Mesenchymal stem cell (in vitro differentiated cells and primary cell): ENCODE results near the gene TMEM214.
A peak's percentile ranks its signal among the peaks of the same experiment; 100 is the strongest.

Experiments
- DNase-seq: peaks from one replicate; pipeline ENCODE4 v3.0.0-alpha.2; 2013
- H2AFZ ChIP-seq: one replicate; pipeline ENCODE4 v1.6.1; 2013; ENCODE audit warnings: low read depth, mild to moderate bottlenecking, control low read depth, inconsistent platforms, low read length, moderate library complexity
- H2AK5ac ChIP-seq: 2 replicates; pipeline ENCODE4 v1.6.1; 2013; ENCODE audit warnings: low read length, moderate library complexity, mild to moderate bottlenecking, inconsistent platforms; ENCODE audit not compliant: severe bottlenecking
- H2BK120ac ChIP-seq: one replicate; pipeline ENCODE4 v1.6.1; 2013; ENCODE audit warnings: low read depth, mild to moderate bottlenecking, inconsistent platforms, low read length, moderate library complexity
- H2BK12ac ChIP-seq, 2 experiments: one replicate each; pipeline ENCODE4 v1.6.1; 2013; ENCODE audit warnings: inconsistent platforms in 2 of 2, low read length in 2 of 2, mild to moderate bottlenecking in 2 of 2, moderate library complexity in 2 of 2, control low read depth in 1 of 2
- H2BK15ac ChIP-seq: one replicate; pipeline ENCODE4 v1.6.1; 2013; ENCODE audit warnings: mild to moderate bottlenecking, low read depth, inconsistent platforms; ENCODE audit not compliant: poor library complexity, severe bottlenecking
- H2BK5ac ChIP-seq: 2 replicates; pipeline ENCODE4 v1.6.1; 2013; ENCODE audit warnings: low read depth, mild to moderate bottlenecking, low read length, control low read depth, inconsistent platforms; ENCODE audit not compliant: poor library complexity, severe bottlenecking
- H3K14ac ChIP-seq, 2 experiments: one replicate each; pipeline ENCODE4 v1.6.1; 2013; ENCODE audit warnings: inconsistent platforms in 2 of 2, low read length in 2 of 2, control low read depth in 1 of 2, mild to moderate bottlenecking in 1 of 2, moderate library complexity in 1 of 2
- H3K18ac ChIP-seq, 2 experiments: one replicate each; pipeline ENCODE4 v1.6.1; 2013; ENCODE audit warnings: inconsistent platforms in 2 of 2, low read length in 2 of 2, control low read depth in 1 of 2, low read depth in 1 of 2, mild to moderate bottlenecking in 1 of 2
- H3K23ac ChIP-seq, 2 experiments: one replicate each; pipeline ENCODE4 v1.6.1; 2013; ENCODE audit warnings: inconsistent platforms in 2 of 2, low read length in 2 of 2, mild to moderate bottlenecking in 2 of 2, moderate library complexity in 2 of 2, control low read depth in 1 of 2
- H3K27ac ChIP-seq: 2 replicates; pipeline ENCODE4 v1.5.1; 2013; ENCODE audit warnings: mild to moderate bottlenecking, moderate library complexity, low read length, control low read depth, inconsistent platforms; ENCODE audit not compliant: poor library complexity, severe bottlenecking
- H3K27me3 ChIP-seq, 2 experiments: 2 replicates each; pipeline versions ENCODE4 v1.6.1 to v1.7.0; 2013; ENCODE audit warnings: low read length in 2 of 2, mild to moderate bottlenecking in 2 of 2, moderate library complexity in 2 of 2, control low read depth in 1 of 2, inconsistent platforms in 1 of 2; ENCODE audit not compliant: control insufficient read depth in 1 of 2, insufficient read depth in 1 of 2
- H3K36me3 ChIP-seq, 2 experiments: 2 replicates each; pipeline versions ENCODE4 v1.6.1 to v1.7.0; 2013; ENCODE audit warnings: low read length in 2 of 2, control low read depth in 1 of 2, inconsistent platforms in 1 of 2, low read depth in 1 of 2, mild to moderate bottlenecking in 1 of 2; ENCODE audit not compliant: insufficient read depth in 2 of 2, control insufficient read depth in 1 of 2
- H3K4ac ChIP-seq, 2 experiments: one replicate each; pipeline ENCODE4 v1.6.1; 2013; ENCODE audit warnings: inconsistent platforms in 2 of 2, low read length in 2 of 2, mild to moderate bottlenecking in 2 of 2, moderate library complexity in 2 of 2, control low read depth in 1 of 2, low read depth in 1 of 2
- H3K4me1 ChIP-seq: 2 replicates; pipeline ENCODE4 v1.6.1; 2013; ENCODE audit warnings: low read depth, low read length, control low read depth; ENCODE audit not compliant: control insufficient read depth, insufficient read depth
- H3K4me2 ChIP-seq: 2 replicates; pipeline ENCODE4 v1.6.1; 2013; ENCODE audit warnings: low read length, mild to moderate bottlenecking, inconsistent platforms; ENCODE audit not compliant: poor library complexity, severe bottlenecking
- H3K4me3 ChIP-seq, 2 experiments: 2 replicates each; pipeline versions ENCODE4 v1.5.1 to v1.7.0; 2013; ENCODE audit warnings: low read length in 2 of 2, mild to moderate bottlenecking in 2 of 2, control low read depth in 1 of 2, low read depth in 1 of 2; ENCODE audit not compliant: insufficient read depth in 1 of 2
- H3K79me1 ChIP-seq: replicated peaks from 2 replicates; pipeline ENCODE4 v1.6.1; 2013; ENCODE audit warnings: mild to moderate bottlenecking, control low read depth, low read length, inconsistent platforms; ENCODE audit not compliant: poor library complexity, severe bottlenecking
- H3K9ac ChIP-seq: 2 replicates; pipeline ENCODE4 v1.7.0; 2013; ENCODE audit warnings: mild to moderate bottlenecking, low read length, moderate library complexity
- H3K9me3 ChIP-seq: 2 replicates; pipeline ENCODE4 v1.7.0; 2013; ENCODE audit warnings: mild to moderate bottlenecking, low read length; ENCODE audit not compliant: control insufficient read depth
- H4K8ac ChIP-seq: one replicate; pipeline ENCODE4 v1.6.1; 2013; ENCODE audit warnings: inconsistent platforms, mild to moderate bottlenecking, low read length, moderate library complexity
- H4K91ac ChIP-seq: one replicate; pipeline ENCODE4 v1.6.1; 2013; ENCODE audit warnings: mild to moderate bottlenecking, low read length, inconsistent platforms
- WGBS: methylation state at CpG from one replicate; pipeline ENCODE4 v1.1.7; 2013; ENCODE audit warnings: mixed read lengths; 5-methylcytosine and 5-hydroxymethylcytosine counted together

The TMEM214 gene

GRCh38 chr2:27006602-27007415 lies 26.0 kb upstream of the TMEM214 start:
- Histone ChIP-seq H3K14ac (no peak overlapping the region), H2BK120ac (no peak overlapping the region), H3K9ac (no peak overlapping the region), H3K36me3 (no peaks in the 10 kb centered on the region), H3K23ac (no peak overlapping the region), H4K91ac (no peak overlapping the region), H3K27me3 (peaks cover 0 to 26% of the 10 kb centered on the region in 2 experiments), H4K8ac (peak overlapping the region; percentile 35), H2BK5ac (no peak overlapping the region), H2BK15ac (no peak overlapping the region), H2AK5ac (no peak overlapping the region), H3K4me2 (no peak overlapping the region), H3K4ac (peak overlapping the region in 1 of 2 experiments; percentile 67), H2AFZ (no peak overlapping the region), H3K27ac (no peak overlapping the region), H3K4me1 (peaks cover 4% of the 10 kb centered on the region), H3K79me1 (no peaks in the 10 kb centered on the region), H2BK12ac (no peak overlapping the region), H3K4me3 (no peak overlapping the region), H3K9me3 (no peaks in the 10 kb centered on the region), H3K18ac (peak overlapping the region in 1 of 2 experiments; percentile 23)
- peak; percentile 28 for DNase-seq
- 57% methylated on average over 4 of the region's 6 CpGs for WGBS

- WGBS: 81% methylated on average over 5 of the region's 8 CpGs
- H2BK5ac ChIP-seq: no peak overlapping the region
- no peak overlapping the region for H2BK120ac ChIP-seq
- no peak overlapping the region for H2BK12ac ChIP-seq
- peak; percentile 8 for DNase-seq
- H2AFZ ChIP-seq: no peak overlapping the region
- no peak overlapping the region for H3K4me3 ChIP-seq
- no peaks in the 10 kb centered on the region for H3K36me3 ChIP-seq
- H3K4me1 ChIP-seq: peaks cover 4% of the 10 kb centered on the region
- no peak overlapping the region for H3K27ac ChIP-seq
- peaks cover 0 to 24% of the 10 kb centered on the region in 2 experiments for H3K27me3 ChIP-seq
- no peak overlapping the region for H2AK5ac ChIP-seq
- no peak overlapping the region for H3K14ac ChIP-seq
- no peak overlapping the region for H3K18ac ChIP-seq
- H3K23ac ChIP-seq: no peak overlapping the region
- no peaks in the 10 kb centered on the region for H3K79me1 ChIP-seq
- H4K91ac ChIP-seq: no peak overlapping the region
- H3K9me3 ChIP-seq: no peaks in the 10 kb centered on the region
- no peak overlapping the region for H3K4me2 ChIP-seq
- H4K8ac ChIP-seq: no peak overlapping the region
- H2BK15ac ChIP-seq: no peak overlapping the region
- no peak overlapping the region for H3K4ac ChIP-seq
- H3K9ac ChIP-seq: no peak overlapping the region
These were observed 25.1 kb upstream of the TMEM214 start for GRCh38 chr2:27007416-27008374.

GRCh38 chr2:27008678-27009077 lies 24.1 kb upstream of the TMEM214 start:
- Histone ChIP-seq H3K18ac (no peak overlapping the region), H2AK5ac (no peak overlapping the region), H3K27me3 (peaks cover 0 to 14% of the 10 kb centered on the region in 2 experiments), H3K79me1 (no peaks in the 10 kb centered on the region), H3K4ac (no peak overlapping the region), H2BK5ac (no peak overlapping the region), H2BK15ac (no peak overlapping the region), H4K91ac (no peak overlapping the region), H3K23ac (no peak overlapping the region), H3K9me3 (no peaks in the 10 kb centered on the region), H2BK120ac (no peak overlapping the region), H3K9ac (no peak overlapping the region), H3K14ac (no peak overlapping the region), H2BK12ac (peak overlapping the region in 1 of 2 experiments; percentile 18), H4K8ac (no peak overlapping the region), H3K27ac (no peak overlapping the region), H3K4me3 (no peak overlapping the region), H3K4me1 (peaks cover 4% of the 10 kb centered on the region), H3K36me3 (no peaks in the 10 kb centered on the region), H2AFZ (no peak overlapping the region), H3K4me2 (no peak overlapping the region)
- 93% methylated on average over 4 of the region's 4 CpGs for WGBS
- DNase-seq: no peak

GRCh38 chr2:27009083-27009482 lies 23.7 kb upstream of the TMEM214 start:
- H3K23ac ChIP-seq: no peak overlapping the region
- H3K9me3 ChIP-seq: no peaks in the 10 kb centered on the region
- H2BK5ac ChIP-seq: no peak overlapping the region
- H3K79me1 ChIP-seq: no peaks in the 10 kb centered on the region
- H3K4me3 ChIP-seq: no peak overlapping the region
- DNase-seq: no peak
- peaks cover 0 to 3% of the 10 kb centered on the region in 2 experiments for H3K36me3 ChIP-seq
- H4K8ac ChIP-seq: no peak overlapping the region
- no peak overlapping the region for H3K9ac ChIP-seq
- no peak overlapping the region for H3K27ac ChIP-seq
- H3K14ac ChIP-seq: no peak overlapping the region
- no peak overlapping the region for H4K91ac ChIP-seq
- H2AK5ac ChIP-seq: no peak overlapping the region
- peaks cover 0 to 14% of the 10 kb centered on the region in 2 experiments for H3K27me3 ChIP-seq
- no peak overlapping the region for H2BK15ac ChIP-seq
- no peak overlapping the region for H3K4me2 ChIP-seq
- H2BK120ac ChIP-seq: no peak overlapping the region
- no peak overlapping the region for H2AFZ ChIP-seq
- no peak overlapping the region for H2BK12ac ChIP-seq
- no peak overlapping the region for H3K18ac ChIP-seq
- H3K4ac ChIP-seq: no peak overlapping the region
- H3K4me1 ChIP-seq: peaks cover 3% of the 10 kb centered on the region
